DMS153 treated with DMSO at 0.1 percent for 48 hours (cell line): ENCODE results near the gene TEX29.

Experiments used
- DNase-seq: peaks from one replicate; lab custom pipeline; 2025; ENCODE audit not compliant: unreplicated experiment; lab: John Stamatoyannopoulos, UW

TEX29 gene

GRCh38 chr13:111319521-111319920, 921 bp upstream of the TEX29 start:
- DNase-seq, result no peak

GRCh38 chr13:111322001-111322915, 1.8 kb downstream of the TEX29 start:
- no peak for DNase-seq

GRCh38 chr13:111322916-111323331, 2.5 kb downstream of the TEX29 start:
- no peak for DNase-seq

- no peak for DNase-seq
These were observed 3.1 kb downstream of the TEX29 start for GRCh38 chr13:111323549-111323948.

GRCh38 chr13:111323950-111324651, 3.7 kb downstream of the TEX29 start:
- no peak for DNase-seq

GRCh38 chr13:111324736-111325135, 4.3 kb downstream of the TEX29 start:
- DNase-seq, result no peak

GRCh38 chr13:111325146-111325890, 4.9 kb downstream of the TEX29 start:
- DNase-seq, result no peak

- no peak for DNase-seq
These were observed 5.6 kb downstream of the TEX29 start for GRCh38 chr13:111325941-111326620.

GRCh38 chr13:111326621-111326965, 6.2 kb downstream of the TEX29 start:
- no peak for DNase-seq

- no peak for DNase-seq
These were observed 6.7 kb downstream of the TEX29 start for GRCh38 chr13:111326981-111327642.

GRCh38 chr13:111327730-111328573, 7.5 kb downstream of the TEX29 start:
- no peak for DNase-seq

GRCh38 chr13:111328574-111329410, 8.3 kb downstream of the TEX29 start:
- no peak for DNase-seq

GRCh38 chr13:111329641-111330040, 9.2 kb downstream of the TEX29 start:
- DNase-seq, result no peak

GRCh38 chr13:111330066-111330610, 9.7 kb downstream of the TEX29 start:
- DNase-seq, result no peak

GRCh38 chr13:111335298-111335697, 14.9 kb downstream of the TEX29 start:
- DNase-seq, result no peak

- no peak for DNase-seq
These were observed 16.2 kb downstream of the TEX29 start for GRCh38 chr13:111336666-111337065.

GRCh38 chr13:111337206-111337605, 16.8 kb downstream of the TEX29 start:
- DNase-seq, result no peak

- no peak for DNase-seq
These were observed 17.3 kb downstream of the TEX29 start for GRCh38 chr13:111337741-111338140.
